Effector CD4-positive, alpha-beta T cell (primary cell): ENCODE results near the gene NPC1L1.
"Not testable (repeated sequence)": the region's sequence is repeated elsewhere in the genome, so short reads cannot be mapped to it uniquely, and the experiment has no call there.

ENCODE experiments used
- DNase-seq: peaks from one replicate; pipeline ENCODE4 v3.0.0-alpha.2; 2020

The NPC1L1 gene

DNA sequence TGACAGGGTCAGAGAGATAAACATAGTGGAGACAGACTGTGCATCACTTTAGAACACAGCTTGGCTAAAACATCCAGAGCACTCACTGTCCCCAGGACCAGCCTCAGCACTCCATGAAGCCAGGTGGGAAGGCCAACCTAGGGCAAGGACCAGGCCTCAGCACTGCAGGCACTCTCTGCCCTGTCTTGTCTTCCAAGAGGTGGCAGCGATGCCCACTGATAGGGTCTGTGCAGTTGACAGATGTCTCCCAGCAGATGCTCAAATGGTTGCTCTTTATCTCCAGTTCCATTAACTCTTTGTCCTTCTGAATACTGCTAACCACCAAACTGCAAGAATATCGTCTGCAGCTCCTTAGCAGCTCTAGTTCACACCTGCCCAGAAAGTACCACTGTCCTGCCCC is 23.5 kb upstream of the NPC1L1 start:
- DNase-seq = no peak

- DNase-seq = no peak
Measured at GRCh38 chr7:44563171-44563679, 22.1 kb upstream of the NPC1L1 start.

- DNase-seq = not testable (repeated sequence)
Measured at GRCh38 chr7:44562622-44562962, 21.5 kb upstream of the NPC1L1 start.

GRCh38 chr7:44561962-44562621 is 21.0 kb upstream of the NPC1L1 start:
- no peak for DNase-seq

DNA sequence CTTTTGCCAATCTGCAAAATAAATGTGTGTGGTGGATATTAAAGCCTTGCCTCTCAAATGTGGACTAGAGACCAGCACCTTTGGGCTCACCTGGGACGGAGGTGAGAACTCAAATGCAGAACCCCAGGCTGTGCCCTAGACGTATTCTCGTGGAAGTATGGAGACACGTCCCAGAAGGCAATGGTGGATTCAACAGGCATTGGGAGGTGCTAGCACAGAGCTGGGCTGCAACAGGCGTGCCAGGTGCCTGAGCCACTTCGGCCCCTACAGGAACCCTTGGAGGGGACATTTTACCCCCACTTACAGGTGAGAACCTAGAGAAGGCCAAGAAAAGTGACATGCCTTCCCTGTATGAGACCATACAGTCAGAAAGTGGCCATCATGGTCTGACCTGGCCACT is 20.4 kb upstream of the NPC1L1 start:
- no peak for DNase-seq

DNA sequence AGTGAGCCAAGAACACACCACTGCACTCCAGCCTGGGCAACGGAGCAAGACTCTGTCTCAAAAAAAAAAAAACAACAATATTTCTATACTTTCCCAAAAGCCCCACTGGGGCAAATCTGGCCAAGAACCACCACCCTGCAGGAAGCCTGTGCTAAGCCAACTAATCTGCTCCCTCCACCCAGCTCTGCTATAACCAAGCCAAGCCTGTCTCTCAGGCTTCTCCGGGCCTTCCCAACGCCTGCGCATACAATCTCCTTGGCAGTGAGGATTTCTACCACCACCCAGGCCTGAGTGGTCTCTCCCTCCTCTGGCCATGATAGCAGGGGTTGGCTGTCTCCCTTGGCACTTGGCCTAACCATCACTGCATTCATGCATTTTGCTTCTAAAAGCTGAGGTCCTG is 18.4 kb upstream of the NPC1L1 start:
- DNase-seq = no peak

DNA sequence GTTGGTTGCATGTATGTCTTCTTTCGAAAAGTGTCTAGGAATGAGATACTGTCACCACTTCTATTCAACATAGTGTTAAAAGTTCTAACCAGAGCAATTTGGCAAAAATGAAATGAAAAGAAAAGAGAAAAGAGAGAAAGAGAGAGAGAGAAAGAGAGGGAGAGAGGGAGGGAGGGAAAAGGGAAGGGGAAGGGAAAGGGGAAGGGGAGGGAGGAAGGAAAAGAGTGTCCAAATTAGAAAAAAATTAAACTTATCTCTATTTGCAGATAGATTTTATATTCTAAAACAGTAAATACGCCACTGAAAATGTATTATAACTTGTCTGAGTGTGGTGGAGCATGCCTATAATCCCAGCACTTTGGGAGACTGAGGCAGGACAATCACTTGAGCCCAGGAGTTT is 16.4 kb upstream of the NPC1L1 start:
- no peak for DNase-seq

- no peak for DNase-seq
Measured at GRCh38 chr7:44555350-44555749, 14.2 kb upstream of the NPC1L1 start.

- not testable (repeated sequence) for DNase-seq
Measured at GRCh38 chr7:44552473-44553005, 11.4 kb upstream of the NPC1L1 start.

- DNase-seq = no peak
Measured at GRCh38 chr7:44549457-44549856, 8.3 kb upstream of the NPC1L1 start.

- no peak for DNase-seq
Measured at GRCh38 chr7:44548893-44549292, 7.8 kb upstream of the NPC1L1 start.

DNA sequence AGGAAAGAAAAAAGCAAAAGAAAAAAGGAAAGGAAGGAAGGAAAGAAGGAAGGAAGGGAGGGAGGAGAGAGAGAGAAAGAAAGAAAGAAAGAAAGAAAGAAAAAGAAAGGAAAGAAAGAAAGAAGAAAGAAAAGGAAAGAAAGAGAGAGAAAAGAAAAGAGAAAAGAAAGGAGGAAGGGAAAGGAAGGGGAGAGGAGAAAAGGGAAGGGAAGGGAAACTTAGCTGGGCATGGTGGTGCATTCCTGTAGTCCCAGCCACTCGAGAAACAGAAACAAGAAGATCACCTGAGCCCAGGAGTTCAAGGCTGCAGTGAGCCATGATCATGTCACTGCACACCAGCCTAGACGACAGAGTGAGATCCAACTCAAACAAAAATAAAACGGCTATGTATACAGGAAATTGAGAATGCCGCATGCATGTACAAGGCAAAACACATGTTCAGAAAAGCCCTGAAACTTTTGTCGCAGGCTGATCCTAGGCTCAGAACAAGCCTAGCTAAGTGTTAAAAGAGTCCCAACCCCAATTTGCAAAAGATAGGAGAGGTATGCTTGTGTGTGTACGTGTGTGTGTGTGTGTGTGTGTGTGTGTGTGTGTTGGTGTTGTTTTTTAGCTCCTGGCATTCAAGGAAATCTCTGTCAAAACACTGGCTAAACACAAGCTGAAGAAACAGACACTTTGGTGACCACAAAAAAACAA is 6.6 kb upstream of the NPC1L1 start:
- DNase-seq = no peak

DNA sequence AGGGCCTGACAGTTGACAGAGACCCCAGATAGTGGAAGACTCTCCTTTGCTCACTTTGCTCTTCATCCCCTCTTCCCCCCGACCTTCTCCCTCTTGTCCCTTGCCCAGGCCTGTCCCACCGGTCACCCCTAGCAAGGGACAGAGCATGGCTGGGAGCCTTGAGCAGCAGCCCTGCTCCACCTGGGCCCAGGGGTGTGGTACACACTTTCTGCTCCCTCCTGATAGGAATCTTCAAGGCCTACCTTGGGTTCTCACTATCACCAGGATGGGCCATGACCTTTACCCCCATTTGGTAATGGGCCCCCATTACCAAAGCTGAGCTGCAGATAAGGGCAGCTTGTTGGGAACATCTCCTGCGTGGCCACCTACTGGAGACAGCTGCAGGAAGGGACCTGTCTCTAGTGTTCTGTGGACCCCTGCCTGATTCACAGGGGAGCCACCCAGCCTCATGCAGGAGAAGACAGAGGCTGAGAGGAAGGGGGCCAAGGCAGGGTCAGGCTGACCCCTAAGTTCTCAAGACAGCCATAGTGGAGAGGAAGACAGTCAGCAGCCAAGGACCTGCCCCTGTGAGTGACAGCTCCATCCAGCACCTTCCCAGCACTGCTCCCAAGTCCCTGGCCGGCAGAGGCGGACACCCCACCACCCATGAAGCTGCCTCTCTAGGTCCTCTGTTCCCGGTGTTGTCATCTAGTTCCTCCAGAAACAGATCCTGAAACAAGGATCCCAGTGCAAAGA is 913 bp upstream of the NPC1L1 start:
- no peak for DNase-seq

- no peak for DNase-seq
Measured at GRCh38 chr7:44540592-44541027, 520 bp downstream of the NPC1L1 start.

GRCh38 chr7:44539669-44540506 is 1.2 kb downstream of the NPC1L1 start:
- no peak for DNase-seq

DNA sequence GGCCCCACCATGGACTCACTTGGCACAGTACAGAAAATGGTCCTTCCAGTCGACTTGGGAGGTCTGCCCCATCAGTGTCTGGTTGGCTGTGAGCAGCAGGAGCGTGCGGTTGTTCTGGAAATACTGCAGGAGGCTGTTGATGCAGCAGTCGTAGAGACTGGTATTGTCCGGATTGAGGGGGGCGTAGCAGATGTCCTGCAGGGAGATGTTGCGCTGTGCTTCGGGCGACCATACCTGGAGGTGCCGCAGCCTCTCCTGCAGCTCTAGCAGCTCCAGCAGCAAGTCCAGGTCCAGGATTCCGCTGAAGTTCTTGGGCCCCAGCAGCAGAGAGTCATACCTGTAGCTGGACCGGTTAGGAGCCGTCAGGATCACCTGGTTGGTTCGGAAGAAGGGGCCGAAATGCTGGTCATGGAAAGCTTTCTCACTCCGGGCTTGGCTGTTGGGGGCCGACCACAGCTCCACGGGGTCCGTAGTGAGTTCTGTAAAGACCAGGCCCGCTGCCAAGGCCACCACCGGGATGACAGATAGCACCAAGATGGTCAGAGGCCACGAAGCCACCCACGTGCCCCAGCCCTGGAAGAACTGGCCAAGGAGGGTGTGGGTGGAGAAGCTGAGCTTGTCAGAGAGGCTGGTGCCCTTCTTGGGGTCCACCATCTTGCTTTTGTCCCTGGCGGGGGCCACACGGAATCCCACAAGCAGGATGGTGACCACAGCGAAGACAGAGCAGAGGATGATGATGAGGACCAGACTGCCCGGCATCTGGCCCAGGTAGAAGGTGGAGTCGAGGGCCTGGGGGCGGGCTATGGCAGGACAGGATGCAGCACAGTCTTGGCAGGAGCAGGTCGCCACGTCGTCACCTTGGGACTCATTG is 2.1 kb downstream of the NPC1L1 start:
- DNase-seq = no peak

DNA sequence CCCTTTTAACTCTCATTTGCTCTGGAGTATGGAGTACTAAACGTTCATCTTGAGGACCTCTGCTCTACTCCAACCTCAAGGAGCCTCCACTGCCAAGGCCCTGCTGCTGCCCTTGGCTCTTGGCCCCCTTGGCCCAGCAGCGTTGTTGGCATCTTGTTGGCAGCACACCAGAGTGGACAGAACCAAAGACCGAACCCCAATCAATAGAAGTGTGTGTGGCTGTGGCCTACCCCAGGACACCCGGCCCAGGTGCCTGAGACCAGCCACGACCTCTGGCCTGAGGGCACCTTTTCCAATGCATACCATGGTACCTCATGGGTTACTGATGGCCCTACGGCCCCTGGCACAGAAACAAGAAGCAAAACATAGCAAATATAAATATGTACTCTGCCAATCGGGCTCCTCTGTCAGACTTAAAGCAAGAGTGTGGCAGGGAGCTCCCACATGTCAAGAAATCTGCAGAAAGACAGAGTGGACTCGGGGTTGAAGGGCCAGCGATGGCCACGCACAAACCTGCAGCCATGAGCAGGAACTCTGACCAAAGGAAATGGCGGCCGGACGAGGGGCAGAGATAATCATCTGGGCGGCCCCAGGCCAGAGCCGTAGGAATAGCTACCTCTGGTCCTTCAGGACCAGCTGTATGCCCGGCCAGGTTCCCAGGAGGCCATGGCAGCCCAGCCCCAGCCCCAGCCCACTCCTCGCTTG is 2.9 kb downstream of the NPC1L1 start:
- no peak for DNase-seq

- DNase-seq = no peak
Measured at GRCh38 chr7:44537442-44537841, 3.7 kb downstream of the NPC1L1 start.

DNA sequence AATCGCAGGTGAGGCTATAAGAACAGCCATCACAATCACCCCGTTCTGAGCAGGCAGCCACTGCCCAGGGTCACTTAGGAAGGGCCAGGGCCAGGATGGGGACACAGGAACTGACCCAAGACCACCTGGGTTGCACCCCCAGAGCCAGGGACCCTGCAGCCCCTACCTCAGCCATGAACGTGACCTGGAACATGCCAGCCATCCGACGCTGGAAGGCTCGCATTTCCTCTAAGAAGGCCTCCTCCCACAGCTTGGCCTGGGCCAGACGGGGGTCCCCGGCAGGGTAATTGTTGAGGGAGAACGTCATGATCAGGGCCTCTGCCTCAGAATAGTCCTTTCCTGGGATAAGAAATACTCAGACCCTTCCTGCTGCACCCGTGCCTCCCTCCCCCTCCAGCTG is 5.0 kb downstream of the NPC1L1 start:
- DNase-seq = no peak

DNA sequence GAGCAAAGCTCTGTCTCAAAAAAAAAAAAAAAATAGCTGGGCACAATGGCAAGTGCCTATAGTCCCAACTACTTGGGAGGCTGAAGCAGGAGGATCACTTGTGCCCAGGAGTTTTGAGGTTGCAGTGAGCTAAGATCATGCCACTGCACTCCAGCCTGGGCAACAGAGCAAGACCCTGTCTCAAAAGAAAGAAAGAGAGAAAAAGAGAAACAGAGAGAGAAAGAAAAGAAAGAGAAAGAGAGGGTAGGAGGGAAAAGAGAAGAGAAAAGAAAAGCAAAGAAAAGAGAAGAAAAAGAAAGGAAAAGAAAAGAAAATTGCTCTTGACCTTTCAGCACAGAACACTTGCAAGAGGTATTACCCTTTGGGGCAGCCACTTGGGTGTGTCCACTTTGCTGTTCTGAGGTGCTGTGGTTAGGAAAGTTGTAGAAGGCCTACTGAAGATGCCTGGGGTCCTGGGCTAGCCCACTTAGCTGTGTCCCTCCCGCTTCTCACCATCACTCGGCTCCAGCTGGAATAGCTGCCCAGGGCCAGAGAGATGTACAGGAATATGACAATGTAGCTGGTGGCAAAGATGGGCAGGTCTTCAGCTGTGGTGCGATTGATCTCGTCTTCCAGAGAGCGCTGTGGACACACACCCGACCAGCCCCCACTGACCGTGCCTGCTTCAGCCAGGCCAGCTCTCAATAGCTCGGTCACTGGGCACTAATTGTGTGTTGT is 5.6 kb downstream of the NPC1L1 start:
- DNase-seq = no peak
